Trophoblast cell (in vitro differentiated cells and primary cell): ENCODE measurements around the gene HAUS2.
"Not testable (repeated sequence)": the region's sequence is repeated elsewhere in the genome, so short reads cannot be mapped to it uniquely, and the experiment has no call there.

Source experiments
- DNase-seq, 2 donors: peaks; one replicate each; pipeline ENCODE4 v3.0.0-alpha.2; 2016
- H2AFZ ChIP-seq: 2 replicates; pipeline ENCODE4 v1.6.1; 2013; ENCODE audit warnings: low read length, moderate library complexity, mild to moderate bottlenecking; ENCODE audit not compliant: insufficient read depth, poor library complexity
- H2AK5ac ChIP-seq: 2 replicates; pipeline ENCODE4 v1.6.1; 2013; ENCODE audit warnings: mild to moderate bottlenecking, low read length
- H2BK120ac ChIP-seq: 2 replicates; pipeline ENCODE4 v1.6.1; 2013; ENCODE audit warnings: low read length, mild to moderate bottlenecking, moderate library complexity; ENCODE audit not compliant: insufficient read depth, poor library complexity
- H2BK12ac ChIP-seq: 2 replicates; pipeline ENCODE4 v1.6.1; 2013; ENCODE audit warnings: mild to moderate bottlenecking, low read length, moderate library complexity
- H2BK5ac ChIP-seq: 2 replicates; pipeline ENCODE4 v1.6.1; 2013; ENCODE audit warnings: low read length, low read depth, moderate library complexity, mild to moderate bottlenecking; ENCODE audit not compliant: poor library complexity
- H3K14ac ChIP-seq: 2 replicates; pipeline ENCODE4 v1.6.1; 2013; ENCODE audit warnings: mild to moderate bottlenecking, low read length
- H3K18ac ChIP-seq: 2 replicates; pipeline ENCODE4 v1.6.1; 2013; ENCODE audit warnings: mild to moderate bottlenecking, low read length
- H3K23ac ChIP-seq: 2 replicates; pipeline ENCODE4 v1.6.1; 2013; ENCODE audit warnings: low read length
- H3K27ac ChIP-seq: 2 replicates; pipeline ENCODE4 v1.5.1; 2013; ENCODE audit warnings: low read depth, mild to moderate bottlenecking, inconsistent platforms, low read length, moderate library complexity
- H3K27me3 ChIP-seq: 2 replicates; pipeline ENCODE4 v1.6.1; 2013; ENCODE audit warnings: inconsistent platforms, mild to moderate bottlenecking, low read length, moderate library complexity; ENCODE audit not compliant: insufficient read depth
- H3K36me3 ChIP-seq, 2 experiments: 1 replicate in 1 of 2; 2 replicates in 1 of 2; pipeline ENCODE4 v1.6.1; 2013; ENCODE audit warnings: low read length in 2 of 2, mild to moderate bottlenecking in 2 of 2, moderate library complexity in 1 of 2; ENCODE audit not compliant: insufficient read depth in 2 of 2, control insufficient read depth in 1 of 2
- H3K4ac ChIP-seq: 2 replicates; pipeline ENCODE4 v1.6.1; 2013; ENCODE audit warnings: low read depth, mild to moderate bottlenecking, low read length, moderate library complexity
- H3K4me1 ChIP-seq, 2 experiments: 1 replicate in 1 of 2; 2 replicates in 1 of 2; pipeline ENCODE4 v1.6.1; 2013; ENCODE audit warnings: low read length in 2 of 2, mild to moderate bottlenecking in 2 of 2, moderate library complexity in 1 of 2; ENCODE audit not compliant: insufficient read depth in 2 of 2, control insufficient read depth in 1 of 2
- H3K4me2 ChIP-seq: 2 replicates; pipeline ENCODE4 v1.6.1; 2013; ENCODE audit warnings: inconsistent platforms, mild to moderate bottlenecking, low read length, moderate library complexity
- H3K4me3 ChIP-seq: 2 replicates; pipeline ENCODE4 v1.5.1; 2013; ENCODE audit warnings: mild to moderate bottlenecking, low read depth, low read length, inconsistent platforms
- H3K79me1 ChIP-seq: one replicate; pipeline ENCODE4 v1.6.1; 2013; ENCODE audit warnings: low read length
- H3K79me2 ChIP-seq: 2 replicates; pipeline ENCODE4 v1.6.1; 2013; ENCODE audit warnings: low read length, mild to moderate bottlenecking; ENCODE audit not compliant: control insufficient read depth, insufficient read depth, poor library complexity
- H3K9ac ChIP-seq: 2 replicates; pipeline ENCODE4 v1.6.1; 2013; ENCODE audit warnings: mild to moderate bottlenecking, low read length
- H3K9me3 ChIP-seq: 2 replicates; pipeline ENCODE4 v1.6.1; 2013; ENCODE audit warnings: low read depth, mild to moderate bottlenecking, control low read depth, inconsistent platforms, low read length; ENCODE audit not compliant: insufficient read depth
- H4K12ac ChIP-seq: 2 replicates; pipeline ENCODE4 v1.6.1; 2013; ENCODE audit warnings: low read depth, mild to moderate bottlenecking, low read length, moderate library complexity
- H4K8ac ChIP-seq: 2 replicates; pipeline ENCODE4 v1.6.1; 2013; ENCODE audit warnings: low read depth, mild to moderate bottlenecking, low read length, moderate library complexity
- H4K91ac ChIP-seq: one replicate; pipeline ENCODE4 v1.6.1; 2013; ENCODE audit warnings: low read depth, mild to moderate bottlenecking, low read length, moderate library complexity
- WGBS: extraction: QIAGEN DNeasy Blood & Tissue Kit; methylation state at CpG from one replicate; pipeline ENCODE4 v1.1.7; 2013; ENCODE audit warnings: missing lambda C conversion rate; ENCODE audit not compliant: insufficient read length, insufficient coverage; ENCODE audit errors: extremely low coverage; 5-methylcytosine and 5-hydroxymethylcytosine counted together

HAUS2 gene

GRCh38 chr15:42595626-42596240, 47.1 kb downstream of the HAUS2 start:
- Histone ChIP-seq H3K4me2 (no peak overlapping the region), H2BK120ac (no peak overlapping the region), H3K18ac (no peak overlapping the region), H3K9ac (no peak overlapping the region), H3K4me3 (no peak overlapping the region), H3K79me1 (no peaks in the 10 kb centered on the region), H3K36me3 (no peaks in the 10 kb centered on the region), H3K4ac (no peak overlapping the region), H3K23ac (no peak overlapping the region), H3K27me3 (no peaks in the 10 kb centered on the region), H4K12ac (no peak overlapping the region), H3K79me2 (no peaks in the 10 kb centered on the region), H2AK5ac (no peak overlapping the region), H3K14ac (no peak overlapping the region), H3K27ac (no peak overlapping the region), H4K8ac (no peak overlapping the region), H3K9me3 (no peaks in the 10 kb centered on the region), H2BK5ac (no peak overlapping the region), H3K4me1 (no peaks in the 10 kb centered on the region), H2BK12ac (no peak overlapping the region), H2AFZ (no peak overlapping the region), H4K91ac (no peak overlapping the region)
- DNase-seq, result no peak
- no CpG with 5 or more reads among the region's 4 CpGs for WGBS

DNA sequence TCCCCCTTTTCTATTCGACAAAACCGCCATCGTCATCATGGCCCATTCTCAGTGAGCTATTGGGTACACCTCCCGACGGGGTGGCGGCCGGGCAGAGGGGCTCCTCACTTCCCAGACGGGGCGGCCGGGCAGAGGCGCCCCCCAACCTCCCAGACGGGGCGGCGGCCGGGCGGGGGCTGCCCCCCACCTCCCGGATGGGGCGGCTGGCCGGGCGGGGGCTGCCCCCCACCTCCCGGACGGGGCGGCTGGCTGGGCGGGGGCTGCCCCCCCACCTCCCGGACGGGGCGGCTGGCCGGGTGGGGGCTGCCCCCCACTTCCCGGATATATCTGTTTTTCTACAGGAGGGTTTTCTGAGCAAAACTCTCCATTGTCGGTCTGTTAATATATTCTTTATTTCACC, 52.7 kb downstream of the HAUS2 start:
- not testable (repeated sequence) for H3K27me3 ChIP-seq, H3K23ac ChIP-seq, H3K79me2 ChIP-seq, H3K36me3 ChIP-seq, DNase-seq, H4K91ac ChIP-seq, H3K4me1 ChIP-seq, H3K79me1 ChIP-seq, H3K4me2 ChIP-seq, H3K14ac ChIP-seq, H3K18ac ChIP-seq, H2AFZ ChIP-seq, H2AK5ac ChIP-seq, H3K9ac ChIP-seq, H3K4ac ChIP-seq, H2BK5ac ChIP-seq, H4K12ac ChIP-seq, H2BK12ac ChIP-seq, H3K4me3 ChIP-seq, H3K9me3 ChIP-seq, H2BK120ac ChIP-seq, H3K27ac ChIP-seq, H4K8ac ChIP-seq
- no CpG with 5 or more reads among the region's 30 CpGs for WGBS

DNA sequence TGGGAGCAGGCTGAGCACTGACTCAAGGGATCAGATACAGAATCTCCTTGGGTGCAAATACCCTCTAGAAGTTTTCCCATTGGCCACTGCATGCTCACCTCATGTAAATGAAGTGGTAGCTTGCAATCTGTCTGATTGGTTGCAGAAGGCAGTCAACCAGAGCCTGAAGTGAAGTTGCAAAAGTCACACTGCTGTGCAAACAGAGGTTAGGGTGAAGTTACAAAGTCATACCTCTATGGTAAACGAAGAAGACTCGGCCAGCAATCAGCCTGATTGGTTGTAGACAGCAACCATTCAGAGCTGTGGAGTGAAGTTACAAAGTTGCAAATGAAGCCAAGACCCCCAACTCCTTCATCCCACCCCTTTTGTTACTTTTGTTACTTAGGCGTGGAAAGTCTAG, 53.9 kb downstream of the HAUS2 start:
- Histone ChIP-seq H3K4me1 (no peaks in the 10 kb centered on the region), H3K27ac (no peak overlapping the region), H3K23ac (no peak overlapping the region), H3K79me2 (no peaks in the 10 kb centered on the region), H3K4ac (no peak overlapping the region), H3K36me3 (no peaks in the 10 kb centered on the region), H2BK5ac (no peak overlapping the region), H3K4me2 (no peak overlapping the region), H2AK5ac (no peak overlapping the region), H4K12ac (no peak overlapping the region), H3K79me1 (no peaks in the 10 kb centered on the region), H3K9ac (no peak overlapping the region), H3K9me3 (peaks cover 4% of the 10 kb centered on the region), H2BK120ac (no peak overlapping the region), H3K14ac (no peak overlapping the region), H2BK12ac (no peak overlapping the region), H2AFZ (no peak overlapping the region), H3K4me3 (no peak overlapping the region), H4K8ac (no peak overlapping the region), H4K91ac (no peak overlapping the region), H3K18ac (no peak overlapping the region), H3K27me3 (no peaks in the 10 kb centered on the region)
- no peak for DNase-seq
- no CpG with 5 or more reads among the region's 3 CpGs for whole genome bisulfite sequencing

- H4K12ac ChIP-seq, result no peak overlapping the region
- H3K4me1 ChIP-seq, result no peaks in the 10 kb centered on the region
- H3K4ac ChIP-seq, result no peak overlapping the region
- H3K23ac ChIP-seq, result no peak overlapping the region
- H2BK12ac ChIP-seq, result no peak overlapping the region
- H2BK120ac ChIP-seq, result no peak overlapping the region
- H2AFZ ChIP-seq, result no peak overlapping the region
- H3K4me3 ChIP-seq, result no peak overlapping the region
- H3K79me1 ChIP-seq, result no peaks in the 10 kb centered on the region
- DNase-seq, result no peak
- H3K79me2 ChIP-seq, result no peaks in the 10 kb centered on the region
- H3K4me2 ChIP-seq, result no peak overlapping the region
- no peak overlapping the region for H3K27ac ChIP-seq
- no peak overlapping the region for H3K14ac ChIP-seq
- no peaks in the 10 kb centered on the region for H3K36me3 ChIP-seq
- no CpG with 5 or more reads among the region's 2 CpGs for WGBS
- H4K91ac ChIP-seq, result no peak overlapping the region
- H2BK5ac ChIP-seq, result no peak overlapping the region
- H3K18ac ChIP-seq, result no peak overlapping the region
- peaks cover 4% of the 10 kb centered on the region for H3K9me3 ChIP-seq
- H2AK5ac ChIP-seq, result no peak overlapping the region
- no peaks in the 10 kb centered on the region for H3K27me3 ChIP-seq
- no peak overlapping the region for H4K8ac ChIP-seq
- H3K9ac ChIP-seq, result no peak overlapping the region
Observed at GRCh38 chr15:42603978-42604377, 55.3 kb downstream of the HAUS2 start.
